CD4-positive, alpha-beta T cell treated with Interleukin-6 for 4 hours (primary cell): Measurements from ENCODE around the gene GFRA3.
"Not testable (repeated sequence)": the region's sequence is repeated elsewhere in the genome, so short reads cannot be mapped to it uniquely, and the experiment has no call there.

ENCODE experiments used
- DNase-seq: peaks from one replicate; pipeline ENCODE4 v3.0.0-alpha.2; 2020; ENCODE audit warnings: mixed read lengths

The GFRA3 gene, protein sequence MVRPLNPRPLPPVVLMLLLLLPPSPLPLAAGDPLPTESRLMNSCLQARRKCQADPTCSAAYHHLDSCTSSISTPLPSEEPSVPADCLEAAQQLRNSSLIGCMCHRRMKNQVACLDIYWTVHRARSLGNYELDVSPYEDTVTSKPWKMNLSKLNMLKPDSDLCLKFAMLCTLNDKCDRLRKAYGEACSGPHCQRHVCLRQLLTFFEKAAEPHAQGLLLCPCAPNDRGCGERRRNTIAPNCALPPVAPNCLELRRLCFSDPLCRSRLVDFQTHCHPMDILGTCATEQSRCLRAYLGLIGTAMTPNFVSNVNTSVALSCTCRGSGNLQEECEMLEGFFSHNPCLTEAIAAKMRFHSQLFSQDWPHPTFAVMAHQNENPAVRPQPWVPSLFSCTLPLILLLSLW

DNA sequence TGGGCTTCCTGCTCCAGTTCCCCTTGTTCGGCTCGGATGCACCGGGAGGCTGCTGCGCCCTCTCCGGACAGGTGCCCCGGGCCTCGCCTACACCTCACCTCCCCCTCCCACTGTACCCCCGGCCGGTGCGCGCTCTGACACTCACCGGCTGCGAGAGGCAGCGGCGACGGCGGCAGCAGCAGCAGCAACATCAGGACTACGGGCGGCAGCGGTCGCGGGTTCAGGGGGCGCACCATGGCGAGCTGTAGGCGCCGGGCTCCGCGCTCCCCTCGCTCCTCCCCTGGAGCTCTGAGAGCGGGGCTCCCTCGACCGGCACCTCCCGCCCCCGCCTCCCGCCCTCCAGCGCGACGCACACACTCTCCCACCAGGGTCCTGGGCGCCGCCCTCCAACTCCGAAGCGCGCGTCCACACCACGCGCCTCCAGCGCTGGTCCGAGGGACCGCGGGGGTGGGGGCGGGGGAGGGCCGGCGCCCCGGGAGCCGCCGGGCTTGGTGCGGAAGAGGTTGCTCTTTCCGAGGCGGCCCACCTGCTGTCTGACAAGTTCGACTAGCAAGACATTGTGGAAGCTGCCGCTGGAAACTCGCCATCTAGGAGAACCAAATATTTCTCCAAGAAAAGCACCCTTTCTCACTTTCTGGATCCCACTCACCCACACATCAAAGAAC, at the start of gene GFRA3:
GFRA3 (minus strand) TSS at position 433 of the 665 bp plus-strand sequence; CDS start at position 236, 197 bp downstream.
- peak; percentile 13 for DNase-seq

DNA sequence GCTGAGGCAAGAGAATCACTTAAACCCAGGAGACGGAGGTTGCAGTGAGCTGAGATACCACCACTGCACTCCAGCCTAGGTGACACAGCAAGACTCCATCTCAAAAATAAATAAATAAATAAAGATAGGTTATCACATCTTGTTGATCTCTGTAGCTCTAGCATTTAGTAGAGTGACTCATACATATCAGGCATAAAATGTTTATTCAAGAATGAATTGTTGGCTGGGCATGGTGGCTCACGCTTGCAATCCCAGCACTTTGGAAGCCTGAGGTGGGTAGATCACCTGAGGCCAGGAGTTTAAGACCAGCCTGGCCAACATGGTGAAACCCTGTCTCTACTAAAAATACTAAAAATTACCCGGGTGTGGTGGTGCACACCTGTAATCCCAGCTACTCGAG, 43.8 kb upstream of the GFRA3 start:
- not testable (repeated sequence) for DNase-seq

DNA sequence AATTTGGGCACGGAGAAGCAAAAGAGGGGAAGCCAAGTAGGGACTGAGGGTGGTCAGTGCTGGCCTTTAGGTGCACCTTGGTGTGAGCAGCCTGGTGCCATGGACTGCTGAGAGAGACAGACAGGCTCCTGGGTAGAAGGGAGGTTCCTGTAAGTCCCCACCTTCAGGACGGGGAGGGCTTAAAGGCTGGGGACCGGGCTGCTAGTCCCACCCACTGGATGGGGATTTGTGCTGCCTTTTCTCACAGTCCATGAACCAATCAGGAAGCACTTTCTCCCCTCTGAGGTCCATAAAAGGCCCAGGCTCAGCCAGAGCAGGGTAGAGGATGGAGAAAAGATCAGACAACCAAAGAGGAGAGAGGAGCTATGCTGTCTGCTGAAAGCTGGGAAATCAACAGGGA, 41.9 kb upstream of the GFRA3 start:
- DNase-seq: no peak

DNA sequence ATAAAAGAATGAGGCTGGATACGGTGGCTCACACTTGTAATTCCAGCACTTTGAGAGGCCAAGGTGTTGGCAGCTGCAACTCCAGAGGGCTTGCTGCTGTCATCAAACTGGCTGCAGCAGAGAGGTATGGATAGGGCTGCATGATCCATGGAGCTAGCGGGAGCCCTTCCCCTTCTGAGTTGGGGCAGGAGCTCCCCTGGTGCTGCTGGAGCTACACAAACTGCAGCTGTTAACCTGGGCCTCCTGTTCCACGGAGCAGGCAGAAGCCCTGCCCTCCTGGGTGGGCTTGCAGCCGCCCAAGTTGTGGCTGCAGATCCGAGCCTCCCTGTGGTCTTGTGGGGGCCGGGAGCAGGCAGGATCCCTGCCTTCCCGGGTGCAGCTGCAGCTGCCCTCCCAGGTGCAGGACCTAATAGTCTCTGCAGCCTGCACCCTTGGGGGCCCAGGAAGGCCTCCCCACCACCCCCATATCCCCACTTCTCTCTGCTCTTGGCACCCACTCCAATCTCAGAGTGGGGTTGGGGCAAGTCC, 41.4 kb upstream of the GFRA3 start:
- DNase-seq: no peak

DNA sequence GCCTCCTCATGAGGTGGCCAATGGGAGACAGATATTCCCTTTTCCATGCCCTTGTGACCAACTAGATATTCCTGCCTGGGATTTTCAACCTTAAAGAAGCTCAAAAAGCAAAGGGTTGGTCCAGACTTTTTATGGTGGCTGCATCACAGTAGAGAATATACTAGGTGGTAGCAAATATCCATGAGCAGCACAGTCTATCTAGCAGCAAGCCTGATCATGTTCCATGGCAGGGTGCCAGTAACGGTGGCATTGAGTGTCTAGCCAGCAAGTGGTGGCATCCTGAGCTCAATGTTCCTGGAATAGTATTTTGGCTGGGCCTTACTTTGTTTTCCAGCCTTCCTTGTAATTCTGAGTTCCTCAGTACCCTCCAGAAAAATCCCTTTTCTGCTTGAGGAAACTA, 31.4 kb upstream of the GFRA3 start:
- DNase-seq: peak; percentile 8

DNA sequence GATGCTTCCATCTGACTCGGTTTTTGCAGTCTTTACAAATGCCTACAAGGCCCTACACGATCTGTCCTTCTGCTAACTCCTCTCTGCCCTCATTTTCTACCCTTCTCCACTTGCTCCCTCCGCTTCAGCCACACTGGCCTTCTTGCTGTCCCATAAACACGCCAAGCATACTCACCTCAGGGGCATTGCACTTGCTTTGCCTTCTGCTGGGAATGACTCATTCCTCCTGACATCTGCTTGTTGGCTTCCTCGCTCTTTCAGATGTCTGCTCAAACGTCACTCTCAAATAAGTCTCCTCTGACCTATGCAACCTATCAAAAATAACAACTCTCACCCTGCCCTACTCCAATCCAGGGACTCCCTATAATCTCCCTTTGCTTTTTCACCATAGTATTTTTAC, 29.0 kb upstream of the GFRA3 start:
- DNase-seq: no peak

DNA sequence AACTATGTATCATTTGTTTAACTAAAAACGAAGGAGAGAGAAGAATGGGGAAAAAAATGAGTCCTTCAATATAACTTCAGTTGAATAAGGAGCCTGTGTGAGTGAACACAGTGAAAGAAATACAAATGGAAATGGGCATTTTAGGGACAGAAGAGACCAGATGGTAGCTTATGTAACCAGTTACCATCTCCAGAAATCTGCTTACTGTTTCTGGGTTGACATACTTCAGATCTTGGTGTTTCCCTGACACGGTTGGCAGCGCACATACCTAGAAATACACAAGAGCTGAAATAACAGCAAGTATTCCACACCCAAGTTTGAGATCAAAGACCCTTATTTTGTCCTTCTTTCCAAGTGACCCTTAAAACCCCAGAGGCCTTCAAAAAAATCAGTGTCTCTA, 14.9 kb upstream of the GFRA3 start:
- no peak for DNase-seq

DNA sequence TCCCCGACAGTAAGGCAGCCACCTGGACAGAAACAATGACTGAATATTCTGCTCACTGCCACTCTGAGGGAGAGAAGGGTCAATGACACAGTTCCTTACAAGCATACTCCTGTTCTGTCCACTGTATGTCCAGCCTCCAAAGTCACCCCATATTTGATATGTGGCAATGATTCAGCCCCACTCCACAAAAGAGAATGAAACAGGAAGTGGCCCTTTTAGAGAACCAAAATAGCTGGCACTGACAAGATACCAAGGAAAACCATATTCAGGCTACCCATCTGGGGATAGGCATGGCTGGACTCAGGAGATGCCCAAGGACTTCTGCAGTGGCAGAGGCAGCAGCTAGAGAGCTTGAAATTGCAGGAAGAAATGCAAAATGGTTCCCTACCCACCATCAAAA, 12.8 kb upstream of the GFRA3 start:
- no peak for DNase-seq

DNA sequence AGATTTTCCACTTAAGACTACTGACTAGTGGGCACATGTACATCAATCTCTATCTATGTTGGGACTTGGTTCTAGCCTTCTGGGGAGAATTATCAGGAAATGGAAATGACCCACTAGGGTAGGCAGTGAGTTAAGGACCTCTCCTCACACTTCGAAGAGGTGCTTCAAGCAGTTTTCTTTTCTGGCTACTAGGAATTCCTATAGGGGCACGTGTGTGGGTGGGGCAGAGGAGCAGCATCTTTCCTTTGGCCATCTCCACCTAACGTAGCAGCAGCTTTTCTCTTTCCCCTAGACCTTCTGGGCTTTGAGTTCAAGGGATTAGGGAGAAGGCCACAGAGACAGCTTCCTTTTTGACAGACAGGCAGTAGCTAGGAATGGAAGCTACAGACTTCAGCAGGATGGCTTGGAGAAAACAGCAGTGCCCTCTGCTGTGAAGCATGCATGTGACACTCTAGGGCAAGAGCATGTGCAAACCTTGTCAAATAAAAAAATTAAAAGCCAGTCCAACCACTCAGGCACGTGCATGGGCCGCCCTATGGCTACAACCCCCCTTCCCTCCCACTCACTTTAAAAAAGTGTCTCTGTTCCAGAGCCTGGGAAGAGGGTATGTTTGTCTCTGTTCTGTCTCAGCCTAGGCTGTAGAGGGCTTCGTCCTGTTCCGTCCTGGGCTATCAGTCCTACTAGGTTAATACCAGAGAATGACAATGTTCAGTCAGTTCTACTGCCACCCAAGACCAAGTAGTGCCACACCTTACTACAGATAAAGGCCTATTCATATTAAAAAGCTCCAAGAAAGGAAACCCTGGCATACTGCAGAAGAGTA, 8.7 kb upstream of the GFRA3 start:
- DNase-seq: no peak

DNA sequence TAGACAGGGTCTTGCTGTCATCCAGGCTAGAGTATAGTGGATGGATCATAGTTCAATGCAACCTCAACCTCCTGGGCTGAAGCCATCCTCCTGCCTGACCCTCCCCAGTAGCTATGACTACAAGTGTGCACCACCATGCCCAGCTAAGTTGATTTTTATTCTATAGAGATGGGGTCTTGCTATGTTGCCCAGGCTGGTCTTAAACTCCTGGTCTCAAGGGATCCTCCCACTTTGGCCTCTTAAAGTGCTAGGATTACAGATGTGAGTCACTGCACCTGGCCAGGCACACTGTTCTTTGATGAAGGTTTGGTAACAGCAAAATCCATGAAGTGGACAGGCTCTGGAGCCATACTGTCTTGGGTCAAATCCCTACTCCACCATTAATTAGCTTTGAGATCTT, 6.5 kb upstream of the GFRA3 start:
- DNase-seq: no peak

DNA sequence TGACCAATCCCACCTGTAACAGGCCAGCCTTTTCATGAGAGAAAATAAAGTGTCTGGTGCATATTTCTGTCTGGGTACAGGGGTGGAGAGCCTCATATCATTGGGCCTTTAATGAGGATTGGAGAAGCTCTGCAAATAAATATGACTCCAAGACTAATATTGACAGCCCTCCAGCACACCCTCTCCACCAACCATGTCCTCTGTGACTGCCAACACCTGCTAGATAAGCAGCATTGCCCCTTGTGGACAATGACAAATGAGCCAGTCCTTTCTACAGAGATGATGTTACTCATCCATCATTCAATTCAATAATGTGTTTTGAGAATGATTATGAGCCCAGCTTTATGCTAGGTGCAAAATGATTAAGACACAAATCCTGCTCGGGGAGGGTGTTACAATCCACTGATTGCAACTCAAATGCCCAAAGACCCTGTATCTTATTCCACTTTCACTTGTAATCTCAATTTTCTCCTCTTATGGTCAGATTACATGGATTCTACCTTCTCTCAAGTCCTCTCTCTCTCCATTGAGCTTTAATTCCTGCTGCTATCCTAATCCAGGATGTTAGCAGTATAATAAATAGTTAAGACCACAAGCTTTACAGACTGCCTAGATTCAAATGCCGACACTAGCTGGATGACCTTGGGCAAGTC, 2.1 kb upstream of the GFRA3 start:
- no peak for DNase-seq

DNA sequence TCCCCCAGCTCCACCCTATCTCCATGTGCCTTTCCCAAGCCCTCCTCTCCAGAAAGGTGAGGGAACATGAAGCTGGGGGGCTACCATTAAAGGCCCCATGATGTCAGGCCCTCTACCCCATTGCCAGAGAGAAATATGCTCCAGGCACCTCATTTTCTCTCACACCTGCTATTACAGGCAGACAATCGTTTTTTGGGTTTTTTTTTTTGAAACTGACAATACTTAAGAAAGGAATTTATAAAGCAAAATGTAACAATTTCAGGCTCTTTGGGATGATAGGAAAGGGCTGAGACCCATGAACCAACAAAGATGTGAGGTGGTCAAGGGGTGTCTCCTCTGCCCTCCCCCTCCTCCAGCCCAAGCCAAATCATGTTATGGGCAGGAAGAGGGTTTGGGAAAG, 1.5 kb upstream of the GFRA3 start:
- no peak for DNase-seq

DNA sequence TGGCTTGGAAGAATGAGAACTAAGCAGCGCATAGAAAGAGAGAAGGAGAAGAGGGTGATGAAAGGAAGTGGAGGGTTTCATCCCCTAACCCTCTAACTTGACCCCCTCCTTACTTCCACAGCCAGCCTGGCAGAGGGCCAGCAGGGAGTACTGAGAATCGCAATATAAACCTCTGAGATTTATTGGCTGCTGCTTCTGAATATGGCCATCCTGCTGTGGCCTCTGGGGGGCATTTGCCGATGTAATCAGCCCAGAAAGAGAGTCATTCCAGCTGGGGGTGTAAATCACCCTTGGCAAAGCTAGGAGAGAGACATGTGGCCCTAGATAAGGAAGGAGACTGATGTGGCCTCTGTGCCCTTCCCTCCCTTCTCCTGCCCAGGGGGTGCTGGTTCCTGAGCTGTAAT, 960 bp upstream of the GFRA3 start:
- DNase-seq: no peak

DNA sequence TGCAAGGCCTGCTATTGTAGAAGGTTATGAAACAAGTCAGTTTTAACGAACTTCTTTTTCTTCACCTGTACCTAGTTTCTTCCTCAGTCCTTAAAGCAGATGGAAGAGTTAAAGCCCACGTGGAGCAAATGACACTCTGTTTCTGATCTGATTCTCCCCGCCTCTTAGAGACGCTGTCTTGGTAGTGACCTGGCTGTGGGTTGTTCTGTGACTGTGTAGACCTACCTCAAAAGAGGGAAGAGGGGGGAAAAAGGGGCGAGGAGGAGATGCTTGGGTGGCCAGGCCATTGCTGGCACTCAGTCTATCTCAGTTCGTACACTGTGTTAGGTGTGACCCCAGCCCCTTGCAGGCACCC, 610 bp downstream of the GFRA3 start:
- DNase-seq: no peak

DNA sequence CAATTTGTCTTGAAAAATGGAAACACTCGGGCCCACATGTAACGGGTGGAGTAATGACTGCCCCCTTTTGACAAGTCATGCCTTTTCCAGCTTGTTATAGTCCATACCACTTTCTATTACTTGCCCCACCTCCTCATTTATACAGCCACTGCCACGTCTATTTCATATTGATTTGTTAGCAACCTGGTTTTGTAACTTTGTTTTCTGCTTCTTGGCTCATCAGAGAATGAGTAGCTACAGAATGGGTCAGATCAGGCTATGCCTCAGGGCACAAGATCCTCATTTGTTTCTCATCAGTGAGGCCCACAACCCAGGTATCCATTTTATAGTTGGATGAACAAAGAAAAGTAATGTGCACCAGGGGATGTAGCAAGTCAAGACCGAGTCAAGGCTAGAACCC, 1.7 kb downstream of the GFRA3 start:
- DNase-seq: no peak

DNA sequence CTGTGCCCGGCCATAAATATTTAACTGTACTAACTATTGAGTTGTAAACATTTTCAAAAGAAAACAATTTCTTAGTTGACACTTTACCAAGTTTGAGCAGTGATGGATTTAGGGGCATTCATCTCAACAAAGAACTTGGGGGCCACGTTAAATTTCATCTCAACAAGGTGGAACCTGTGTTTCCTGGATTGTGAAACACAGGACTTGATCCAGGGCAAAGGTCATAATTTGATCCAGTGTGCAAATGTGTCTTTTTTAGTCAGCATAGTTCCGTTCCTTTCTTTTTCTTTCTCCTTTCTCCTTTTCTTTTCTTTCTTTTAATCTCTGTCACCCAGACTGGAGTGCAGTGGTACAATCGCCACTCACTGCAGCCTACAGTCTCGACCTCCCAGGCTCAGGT, 3.1 kb downstream of the GFRA3 start:
- no peak for DNase-seq

DNA sequence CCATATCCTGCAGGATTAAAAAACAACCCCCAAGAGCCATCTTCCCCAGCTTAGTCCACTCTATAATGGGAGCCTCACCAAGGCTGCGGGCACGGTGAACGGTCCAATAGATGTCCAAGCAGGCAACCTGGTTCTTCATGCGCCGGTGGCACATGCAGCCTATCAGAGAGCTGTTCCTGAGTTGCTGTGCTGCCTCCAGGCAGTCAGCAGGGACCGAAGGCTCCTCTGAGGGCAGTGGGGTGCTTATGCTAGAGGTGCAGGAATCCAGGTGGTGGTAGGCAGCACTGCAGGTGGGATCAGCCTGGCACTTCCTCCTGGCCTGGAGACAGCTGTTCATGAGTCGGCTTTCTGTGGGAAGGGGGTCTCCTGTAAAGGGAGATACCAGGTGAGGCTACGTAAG, 10.2 kb downstream of the GFRA3 start:
- no peak for DNase-seq

DNA sequence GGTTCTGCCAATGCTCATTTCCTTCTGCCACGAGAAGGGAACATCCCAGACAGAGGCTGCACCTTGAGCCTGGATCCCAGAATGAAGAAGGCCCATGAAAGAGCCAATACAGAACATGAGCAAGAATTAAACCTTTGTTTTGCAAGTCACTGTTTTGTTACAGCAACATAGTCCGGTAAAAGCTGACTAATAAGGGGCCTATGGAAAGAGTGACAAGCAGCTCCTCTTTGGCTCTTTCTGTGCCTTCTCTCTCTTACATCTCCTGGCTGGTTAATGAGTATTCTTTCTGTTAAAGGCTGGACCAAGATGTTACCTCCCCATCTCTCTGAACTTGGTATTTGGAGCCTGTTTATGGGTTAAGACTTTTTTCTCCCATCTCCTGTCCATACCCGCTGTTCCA, 10.8 kb downstream of the GFRA3 start:
- no peak for DNase-seq

DNA sequence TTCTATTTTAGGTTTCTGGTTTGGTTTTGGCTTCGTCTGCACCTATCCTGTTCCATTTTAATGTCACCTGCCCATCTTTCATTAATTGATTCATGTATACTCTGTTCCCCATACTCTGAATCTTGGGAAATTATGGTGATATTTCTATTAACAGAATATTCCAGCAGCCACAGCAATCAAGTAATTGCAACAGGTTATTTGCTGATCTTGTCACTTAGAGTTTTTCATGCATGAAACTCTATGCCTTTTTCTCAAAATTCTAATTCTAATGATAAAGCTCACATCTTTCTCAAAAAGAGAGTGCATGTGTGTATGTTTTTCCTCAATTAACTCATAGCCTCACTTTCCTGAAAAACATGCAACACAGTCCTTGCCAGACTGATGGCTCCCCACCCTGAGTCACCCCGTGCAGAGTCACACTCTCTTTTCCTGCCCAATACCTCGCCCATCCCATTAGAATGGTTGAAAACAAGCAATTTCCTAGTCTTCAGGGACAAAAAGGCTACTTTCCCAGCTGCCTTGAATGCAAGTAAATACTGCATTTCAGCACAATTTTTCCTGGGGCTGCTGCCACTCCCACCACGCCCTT, 15.6 kb downstream of the GFRA3 start:
- no peak for DNase-seq

DNA sequence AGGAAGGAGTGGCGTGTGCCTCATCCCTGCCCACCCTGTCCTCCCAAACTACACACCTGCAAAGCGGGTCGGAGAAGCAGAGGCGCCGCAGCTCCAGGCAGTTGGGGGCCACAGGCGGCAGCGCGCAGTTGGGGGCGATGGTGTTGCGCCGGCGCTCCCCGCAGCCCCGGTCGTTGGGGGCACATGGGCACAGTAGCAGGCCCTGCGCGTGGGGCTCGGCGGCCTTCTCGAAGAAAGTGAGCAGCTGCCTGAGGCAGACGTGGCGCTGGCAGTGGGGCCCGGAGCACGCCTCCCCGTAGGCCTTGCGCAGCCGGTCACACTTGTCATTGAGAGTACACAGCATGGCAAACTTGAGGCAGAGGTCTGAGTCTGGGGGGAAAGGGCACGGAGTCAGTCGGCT, 16.8 kb downstream of the GFRA3 start:
- DNase-seq: no peak

DNA sequence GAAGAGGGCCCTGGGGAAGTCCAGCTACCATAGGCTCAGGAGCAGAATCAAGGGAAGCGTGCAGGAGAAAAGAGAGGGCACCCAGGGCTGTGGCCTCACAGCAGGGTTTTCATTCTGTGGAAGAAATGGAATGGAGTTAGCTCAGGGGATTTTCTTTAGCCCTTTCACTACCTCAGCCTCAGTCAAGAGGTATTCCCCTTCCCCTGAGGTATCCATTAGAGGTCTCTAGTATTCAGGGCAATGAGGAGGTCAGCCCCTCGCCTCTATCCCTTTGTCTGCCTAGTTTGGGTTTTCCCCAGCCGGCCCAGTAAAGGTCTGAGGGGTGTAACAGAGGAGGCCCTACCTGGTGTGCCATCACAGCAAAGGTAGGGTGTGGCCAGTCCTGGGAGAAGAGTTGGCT, 21.5 kb downstream of the GFRA3 start:
- DNase-seq: no peak

DNA sequence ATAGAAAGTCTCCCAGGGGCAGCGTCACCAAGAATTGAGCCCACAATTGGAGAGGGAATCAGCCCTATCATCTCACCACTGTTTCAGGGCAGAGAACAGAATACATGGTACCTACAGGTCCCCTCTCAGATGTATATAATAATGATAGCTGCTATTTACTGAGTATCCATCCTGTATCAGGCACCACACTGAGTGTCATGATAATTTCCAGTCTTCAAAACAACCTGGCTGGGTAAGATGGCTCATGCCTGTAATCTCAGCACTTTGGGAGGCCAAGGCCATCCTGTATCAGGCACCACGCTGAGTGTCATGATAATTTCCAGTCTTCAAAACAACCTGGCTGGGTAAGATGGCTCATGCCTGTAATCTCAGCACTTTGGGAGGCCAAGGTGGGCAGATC, 26.6 kb downstream of the GFRA3 start:
- not testable (repeated sequence) for DNase-seq

DNA sequence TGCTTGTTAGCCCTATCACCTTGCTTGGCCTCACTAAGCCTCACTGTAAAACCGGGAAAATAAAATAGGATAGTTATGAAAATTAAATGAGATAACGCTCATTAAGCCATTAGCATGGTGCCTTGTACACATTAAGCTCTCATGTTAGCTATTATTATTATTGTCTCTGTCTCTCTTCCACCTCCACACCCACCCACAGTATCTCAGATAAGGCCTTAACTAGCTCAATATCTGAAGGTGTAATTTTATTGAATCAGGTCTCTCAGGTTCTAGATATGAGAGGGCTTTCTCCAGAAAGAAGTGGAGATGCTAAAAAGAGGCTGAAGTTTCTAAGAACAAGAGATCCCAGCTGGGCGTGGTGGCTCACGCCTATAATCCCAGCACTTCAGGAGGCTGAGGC, 27.6 kb downstream of the GFRA3 start:
- no peak for DNase-seq
